GM21737 (cell line): ENCODE measurements around the gene CUL9.

Experiments
- ATAC-seq: cut with Tn5 transposase; IDR thresholded peaks from one replicate; pipeline ENCODE4 v1.9.1; 2021; ENCODE audit warnings: mild to moderate bottlenecking, moderate library complexity; ENCODE audit not compliant: unreplicated experiment

Gene CUL9

GRCh38 chr6:43193929-43194328 lies 11.9 kb downstream of the CUL9 start:
- ATAC-seq, result no peak

GRCh38 chr6:43196337-43196736 lies 14.3 kb downstream of the CUL9 start:
- ATAC-seq, result no peak

GRCh38 chr6:43199912-43200311 lies 17.9 kb downstream of the CUL9 start:
- ATAC-seq, result no peak

- no peak for ATAC-seq
Observed at GRCh38 chr6:43200541-43200940, 18.5 kb downstream of the CUL9 start.

GRCh38 chr6:43202451-43202850 lies 20.5 kb downstream of the CUL9 start:
- no peak for ATAC-seq

GRCh38 chr6:43203029-43203717 lies 21.2 kb downstream of the CUL9 start:
- no peak for ATAC-seq

GRCh38 chr6:43203718-43204095 lies 21.7 kb downstream of the CUL9 start:
- no peak for ATAC-seq

- ATAC-seq, result no peak
Observed at GRCh38 chr6:43204271-43205105, 22.5 kb downstream of the CUL9 start.

GRCh38 chr6:43205849-43206248 lies 23.9 kb downstream of the CUL9 start:
- ATAC-seq, result no peak

- no peak for ATAC-seq
Observed at GRCh38 chr6:43207286-43207685, 25.3 kb downstream of the CUL9 start.

- ATAC-seq, result no peak
Observed at GRCh38 chr6:43211955-43212354, 30.0 kb downstream of the CUL9 start.

- ATAC-seq, result no peak
Observed at GRCh38 chr6:43213431-43213830, 31.4 kb downstream of the CUL9 start.

- ATAC-seq, result no peak
Observed at GRCh38 chr6:43215066-43215465, 33.1 kb downstream of the CUL9 start.

- no peak for ATAC-seq
Observed at GRCh38 chr6:43216200-43216599, 34.2 kb downstream of the CUL9 start.

GRCh38 chr6:43217351-43217750 lies 35.4 kb downstream of the CUL9 start:
- no peak for ATAC-seq

- no peak for ATAC-seq
Observed at GRCh38 chr6:43219119-43219518, 37.1 kb downstream of the CUL9 start.

- no peak for ATAC-seq
Observed at GRCh38 chr6:43219814-43220213, 37.8 kb downstream of the CUL9 start.

- ATAC-seq, result no peak
Observed at GRCh38 chr6:43220439-43220951, 38.5 kb downstream of the CUL9 start.

GRCh38 chr6:43221046-43221972 lies 39.3 kb downstream of the CUL9 start:
- no peak for ATAC-seq

GRCh38 chr6:43222418-43223059 lies 40.5 kb downstream of the CUL9 start:
- ATAC-seq, result no peak

GRCh38 chr6:43223175-43223574 lies 41.2 kb downstream of the CUL9 start:
- no peak for ATAC-seq
